HEK293 (cell line): ENCODE measurements around the gene DST.

Experiments
- CTCF ChIA-PET: fragments of 350-600 bp; formaldehyde crosslinking; extraction: SDS; loops from one replicate; lab custom pipeline; 2021; ENCODE audit warnings: antibody characterized with exemption; lab: Yijun Ruan, JAX
- POLR2A ChIA-PET: fragments of 300-600 bp; formaldehyde crosslinking; extraction: SDS; loops from one replicate; lab custom pipeline; 2020; ENCODE audit warnings: antibody characterized with exemption, inconsistent platforms; lab: Yijun Ruan, JAX
- H3K27ac ChIP-seq: fragments of 200-500 bp; sonication (Bioruptor generic); 2 replicates; pipeline ENCODE4 v1.5.1; 2014; ENCODE audit warnings: low read depth, low read length, control low read depth, inconsistent platforms; ENCODE audit errors: extremely low read depth
- H3K36me3 ChIP-seq, 2 experiments: fragments of 200-500 bp in 1 of 2; sonication (Bioruptor generic) in 1 of 2; 1 replicate in 1 of 2; 2 replicates in 1 of 2; pipeline ENCODE4 v1.5.1; 2014 to 2017; ENCODE audit warnings: inconsistent platforms in 2 of 2, low read length in 2 of 2; ENCODE audit not compliant: control insufficient read depth in 2 of 2, insufficient read depth in 1 of 2
- H3K4me1 ChIP-seq: fragments of 200-500 bp; sonication (Bioruptor generic); 2 replicates; pipeline ENCODE4 v1.5.1; 2014; ENCODE audit warnings: mild to moderate bottlenecking, low read length, inconsistent platforms; ENCODE audit not compliant: control insufficient read depth, insufficient read depth
- H3K4me3 ChIP-seq: 2 replicates; pipeline ENCODE4 v1.5.1; 2011; ENCODE audit warnings: low read depth, mild to moderate bottlenecking, control low read depth, low read length, moderate library complexity
- H3K9me3 ChIP-seq: fragments of 200-500 bp; sonication (Bioruptor generic); 2 replicates; pipeline ENCODE4 v1.5.1; 2014; ENCODE audit warnings: low read depth, low read length, inconsistent platforms; ENCODE audit not compliant: control insufficient read depth, insufficient read depth
- HOXA7 ChIP-seq: sonication (generic); formaldehyde crosslinking; IDR thresholded peaks from 2 replicates; pipeline ENCODE4 v1.8.1; 2022; ENCODE audit warnings: missing genetic modification reagents, borderline replicate concordance
- ZNF140 ChIP-seq: fragments of 450-650 bp; formaldehyde crosslinking; IDR thresholded peaks from 2 replicates; pipeline ENCODE4 v1.5.1; 2016; ENCODE audit warnings: missing biosample characterization, missing genetic modification characterization
- ZNF449 ChIP-seq: fragments of 450-650 bp; formaldehyde crosslinking; IDR thresholded peaks from 2 replicates; pipeline ENCODE4 v1.5.1; 2017; ENCODE audit warnings: missing biosample characterization, mild to moderate bottlenecking, missing genetic modification characterization, moderate library complexity
- ZNF521 ChIP-seq: fragments of 450-650 bp; formaldehyde crosslinking; IDR thresholded peaks from 2 replicates; pipeline ENCODE4 v1.5.1; 2017; ENCODE audit warnings: missing biosample characterization, mild to moderate bottlenecking, missing genetic modification characterization
- ZNF596 ChIP-seq: fragments of 450-650 bp; IDR thresholded peaks from 2 replicates; pipeline ENCODE4 v1.5.0; 2018; ENCODE audit warnings: missing biosample characterization, mild to moderate bottlenecking, missing genetic modification characterization, moderate library complexity
- ZNF600 ChIP-seq: fragments of 450-650 bp; formaldehyde crosslinking; IDR thresholded peaks from 2 replicates; pipeline ENCODE4 v1.5.1; 2016; ENCODE audit warnings: missing biosample characterization, missing genetic modification characterization
- ZNF623 ChIP-seq: fragments of 450-650 bp; formaldehyde crosslinking; IDR thresholded peaks from 2 replicates; pipeline ENCODE4 v1.5.1; 2016; ENCODE audit warnings: missing biosample characterization, missing genetic modification characterization
- ZNF629 ChIP-seq: fragments of 450-650 bp; formaldehyde crosslinking; IDR thresholded peaks from 2 replicates; pipeline ENCODE4 v1.5.1; 2017; ENCODE audit warnings: missing biosample characterization, missing genetic modification characterization
- ZNF677 ChIP-seq: fragments of 450-650 bp; IDR thresholded peaks from 2 replicates; pipeline ENCODE4 v1.5.0; 2018; ENCODE audit warnings: missing biosample characterization, mild to moderate bottlenecking, missing genetic modification characterization, moderate library complexity
- TF ChIP-seq, protein P1 (sequence below): fragments of 450-650 bp; formaldehyde crosslinking; IDR thresholded peaks from 2 replicates; pipeline ENCODE4 v1.5.1; 2016; ENCODE audit warnings: missing biosample characterization, missing genetic modification characterization, low read depth
- TF ChIP-seq, protein P2 (sequence below): fragments of 450-650 bp; formaldehyde crosslinking; IDR thresholded peaks from 2 replicates; pipeline ENCODE4 v1.5.1; 2016; ENCODE audit warnings: missing biosample characterization, missing genetic modification characterization
- TF ChIP-seq, protein P3 (sequence below): fragments of 450-650 bp; formaldehyde crosslinking; IDR thresholded peaks from 2 replicates; pipeline ENCODE4; 2016; ENCODE audit warnings: missing biosample characterization, missing genetic modification characterization

DST gene

GRCh38 chr6:56408976-56409375 is 233.7 kb downstream of the DST start:
- peaks cover 6% of the 10 kb centered on the region; the same call in 1 of the 2 replicates for H3K4me1 ChIP-seq
- TF ChIP-seq ZNF600 (tag by site-specific recombination) (no peak), ZNF677 (tag by site-specific recombination) (no peak), ZNF449 (tag by site-specific recombination) (no peak), HOXA7 (CRISPR knock-in tag) (no peak), ZNF140 (tag by site-specific recombination) (no peak), ZNF623 (tag by site-specific recombination) (no peak), ZNF629 (no peak), ZNF596 (tag by site-specific recombination) (no peak), ZNF521 (no peak)
- TF ChIP-seq, protein P1, sequence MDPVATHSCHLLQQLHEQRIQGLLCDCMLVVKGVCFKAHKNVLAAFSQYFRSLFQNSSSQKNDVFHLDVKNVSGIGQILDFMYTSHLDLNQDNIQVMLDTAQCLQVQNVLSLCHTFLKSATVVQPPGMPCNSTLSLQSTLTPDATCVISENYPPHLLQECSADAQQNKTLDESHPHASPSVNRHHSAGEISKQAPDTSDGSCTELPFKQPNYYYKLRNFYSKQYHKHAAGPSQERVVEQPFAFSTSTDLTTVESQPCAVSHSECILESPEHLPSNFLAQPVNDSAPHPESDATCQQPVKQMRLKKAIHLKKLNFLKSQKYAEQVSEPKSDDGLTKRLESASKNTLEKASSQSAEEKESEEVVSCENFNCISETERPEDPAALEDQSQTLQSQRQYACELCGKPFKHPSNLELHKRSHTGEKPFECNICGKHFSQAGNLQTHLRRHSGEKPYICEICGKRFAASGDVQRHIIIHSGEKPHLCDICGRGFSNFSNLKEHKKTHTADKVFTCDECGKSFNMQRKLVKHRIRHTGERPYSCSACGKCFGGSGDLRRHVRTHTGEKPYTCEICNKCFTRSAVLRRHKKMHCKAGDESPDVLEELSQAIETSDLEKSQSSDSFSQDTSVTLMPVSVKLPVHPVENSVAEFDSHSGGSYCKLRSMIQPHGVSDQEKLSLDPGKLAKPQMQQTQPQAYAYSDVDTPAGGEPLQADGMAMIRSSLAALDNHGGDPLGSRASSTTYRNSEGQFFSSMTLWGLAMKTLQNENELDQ (tag by site-specific recombination): no peak
- TF ChIP-seq, protein P2, sequence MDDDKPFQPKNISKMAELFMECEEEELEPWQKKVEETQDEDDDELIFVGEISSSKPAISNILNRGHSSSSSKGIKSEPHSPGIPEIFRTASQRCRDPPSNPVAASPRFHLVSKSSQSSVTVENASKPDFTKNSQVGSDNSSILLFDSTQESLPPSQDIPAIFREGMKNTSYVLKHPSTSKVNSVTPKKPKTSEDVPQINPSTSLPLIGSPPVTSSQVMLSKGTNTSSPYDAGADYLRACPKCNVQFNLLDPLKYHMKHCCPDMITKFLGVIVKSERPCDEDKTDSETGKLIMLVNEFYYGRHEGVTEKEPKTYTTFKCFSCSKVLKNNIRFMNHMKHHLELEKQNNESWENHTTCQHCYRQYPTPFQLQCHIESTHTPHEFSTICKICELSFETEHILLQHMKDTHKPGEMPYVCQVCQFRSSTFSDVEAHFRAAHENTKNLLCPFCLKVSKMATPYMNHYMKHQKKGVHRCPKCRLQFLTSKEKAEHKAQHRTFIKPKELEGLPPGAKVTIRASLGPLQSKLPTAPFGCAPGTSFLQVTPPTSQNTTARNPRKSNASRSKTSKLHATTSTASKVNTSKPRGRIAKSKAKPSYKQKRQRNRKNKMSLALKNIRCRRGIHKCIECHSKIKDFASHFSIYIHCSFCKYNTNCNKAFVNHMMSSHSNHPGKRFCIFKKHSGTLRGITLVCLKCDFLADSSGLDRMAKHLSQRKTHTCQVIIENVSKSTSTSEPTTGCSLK (tag by site-specific recombination): no peak
- TF ChIP-seq, protein P3, sequence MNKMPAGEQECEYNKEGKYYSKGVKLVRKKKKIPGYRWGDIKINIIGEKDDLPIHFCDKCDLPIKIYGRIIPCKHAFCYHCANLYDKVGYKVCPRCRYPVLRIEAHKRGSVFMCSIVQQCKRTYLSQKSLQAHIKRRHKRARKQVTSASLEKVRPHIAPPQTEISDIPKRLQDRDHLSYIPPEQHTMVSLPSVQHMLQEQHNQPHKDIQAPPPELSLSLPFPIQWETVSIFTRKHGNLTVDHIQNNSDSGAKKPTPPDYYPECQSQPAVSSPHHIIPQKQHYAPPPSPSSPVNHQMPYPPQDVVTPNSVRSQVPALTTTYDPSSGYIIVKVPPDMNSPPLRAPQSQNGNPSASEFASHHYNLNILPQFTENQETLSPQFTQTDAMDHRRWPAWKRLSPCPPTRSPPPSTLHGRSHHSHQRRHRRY: no peak
- TF ChIP-seq, all 188 proteins: peak for 0
- H3K36me3 ChIP-seq: no peaks in the 10 kb centered on the region
- no peak overlapping the region for H3K4me3 ChIP-seq
- H3K27ac ChIP-seq: no peak overlapping the region
- POLR2A ChIA-PET: no interaction called here
- CTCF ChIA-PET: interaction anchor here (0.6 kb wide), 1 partner anchor 38 kb away, joined by 3 read pairs; no protein-coding TSS in a partner anchor
- H3K9me3 ChIP-seq: no peaks in the 10 kb centered on the region
